Stomach (tissue), 9 donors: ENCODE results near the gene TLX3. TPM values are rescaled to one million over a fixed set of nuclear protein-coding genes. Genes with fewer than 3 reads are reported as not detected.
A peak's percentile ranks its signal among the peaks of the same experiment; 100 is the strongest.

ENCODE experiments used
- DNase-seq, 2 donors: peaks; one replicate each; pipeline versions ENCODE4 v3.0.0 to v3.0.0-alpha.2; 2013 to 2019
- H3K27ac ChIP-seq, 5 donors: fragments of 200-600 bp in 4 of 5; sonication (generic) in 4 of 5; one replicate each; pipeline ENCODE4 v1.5.1; 2013 to 2019; ENCODE audit warnings: mild to moderate bottlenecking in 1 of 5, moderate library complexity in 1 of 5
- H3K27me3 ChIP-seq, 3 donors: fragments of 200-600 bp; sonication (generic); one replicate each; pipeline ENCODE4 v1.5.1; 2017 to 2019; ENCODE audit warnings: mixed run types in 1 of 3
- H3K36me3 ChIP-seq, 4 donors: fragments of 200-600 bp; sonication (generic); 1 replicate in 3 of 4; 2 replicates in 1 of 4; pipeline ENCODE4 v1.5.1; 2016 to 2019
- H3K4me1 ChIP-seq, 4 donors: fragments of 200-600 bp; sonication (generic); one replicate each; pipeline ENCODE4 v1.5.1; 2016 to 2019
- H3K4me3 ChIP-seq, 4 donors: fragments of 200-600 bp; sonication (generic) in 3 of 4; one replicate each; pipeline ENCODE4 v1.5.1; 2016 to 2019; ENCODE audit warnings: mild to moderate bottlenecking in 1 of 4
- H3K9me3 ChIP-seq, 4 donors: fragments of 200-600 bp; sonication (generic); one replicate each; pipeline ENCODE4 v1.5.1; 2016 to 2019
- EP300 ChIP-seq: sonication (generic); formaldehyde crosslinking; IDR thresholded peaks from one replicate; pipeline ENCODE4 v1.6.1; 2017; ENCODE audit warnings: antibody characterized with exemption
- POLR2A ChIP-seq, 4 donors: fragments of 450-650 bp; IDR thresholded peaks; one replicate each; pipeline ENCODE4 v1.6.1; 2016; ENCODE audit warnings: antibody characterized with exemption in 4 of 4, control low read depth in 2 of 4, mild to moderate bottlenecking in 1 of 4, moderate library complexity in 1 of 4
- POLR2AphosphoS5 ChIP-seq, 3 donors: sonication (generic); formaldehyde crosslinking; IDR thresholded peaks; one replicate each; pipeline ENCODE4 v1.6.1; 2016; ENCODE audit warnings: antibody characterized with exemption in 3 of 3
- WGBS, 5 donors: extraction: QIAGEN DNeasy Blood & Tissue Kit in 3 of 5; methylation state at CpG; one replicate each; pipeline versions ENCODE4 v1.1.5 to v1.1.7; 2013 to 2018; 5-methylcytosine and 5-hydroxymethylcytosine counted together
- intact Hi-C: fragments of 100-400 bp; cut with DNase I; formaldehyde crosslinking; loops from one replicate; pipeline ENCODE4 v1.15.1; 2023; ENCODE audit warnings: low total_unique reads
- polyA plus RNA-seq, 3 donors: library from polyadenylated mRNA; stranded (reverse); fragments of 200-250 nt; gene quantifications; one replicate each; pipeline ENCODE4 v1.2.3, GENCODE V29; 2013
- total RNA-seq, 5 donors: library from RNA; depleted of rRNA; stranded (reverse); fragments of >200 nt; gene quantifications; one replicate each; pipeline versions ENCODE4 v1.1.0 to v1.2.3, GENCODE V29; 2014 to 2016
- TF ChIP-seq, protein P1 (sequence below), 7 experiments: fragments of 450-650 bp in 4 of 7; fragments of 200-600 bp in 3 of 7; sonication (generic) in 3 of 7; IDR thresholded peaks; one replicate each; pipeline ENCODE4 v1.5.1; 2016 to 2019; ENCODE audit warnings: antibody characterized with exemption in 7 of 7, control low read depth in 2 of 7, mild to moderate bottlenecking in 1 of 7
- donor health status: healthy with polysubstance abuse.
- donor health status: Bipolar disorder and iron deficiency.
- donor health status: healthy.

The TLX3 gene
- total and polyA plus RNA-seq, 8 donors, result not detected

DNA sequence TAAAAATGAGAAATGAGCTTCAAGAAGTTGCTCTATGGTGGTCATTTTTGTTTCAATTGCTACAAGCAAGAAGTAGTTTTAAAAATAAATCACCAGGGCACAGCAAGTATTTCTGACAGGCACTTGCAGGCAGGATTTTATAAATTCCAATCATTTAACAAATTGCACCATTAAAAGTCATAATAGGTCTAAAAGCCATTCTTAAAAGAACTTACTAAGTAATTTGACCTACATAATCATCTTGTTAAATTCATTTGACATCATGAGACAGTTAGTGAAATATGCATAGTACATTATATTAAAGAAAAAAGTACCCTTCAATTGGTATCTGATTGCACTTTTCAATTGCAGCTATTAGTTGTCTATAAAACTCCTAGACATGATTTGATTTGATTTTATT, 31.0 kb downstream of the TLX3 start:
- Histone ChIP-seq H3K27me3 (peaks cover 0 to 67% (median 12%) of the 10 kb centered on the region in 3 donors), H3K9me3 (no peaks in the 10 kb centered on the region), H3K27ac (no peak overlapping the region), H3K4me1 (peaks cover 3 to 21% (median 10%) of the 10 kb centered on the region in 4 donors), H3K4me3 (no peak overlapping the region), H3K36me3 (no peaks in the 10 kb centered on the region)
- TF ChIP-seq POLR2AphosphoS5 (IDR thresholded peaks at IDR 0.05) (no peak), EP300 (no peak), POLR2A (IDR thresholded peaks at IDR 0.05) (no peak)
- TF ChIP-seq, protein P1, sequence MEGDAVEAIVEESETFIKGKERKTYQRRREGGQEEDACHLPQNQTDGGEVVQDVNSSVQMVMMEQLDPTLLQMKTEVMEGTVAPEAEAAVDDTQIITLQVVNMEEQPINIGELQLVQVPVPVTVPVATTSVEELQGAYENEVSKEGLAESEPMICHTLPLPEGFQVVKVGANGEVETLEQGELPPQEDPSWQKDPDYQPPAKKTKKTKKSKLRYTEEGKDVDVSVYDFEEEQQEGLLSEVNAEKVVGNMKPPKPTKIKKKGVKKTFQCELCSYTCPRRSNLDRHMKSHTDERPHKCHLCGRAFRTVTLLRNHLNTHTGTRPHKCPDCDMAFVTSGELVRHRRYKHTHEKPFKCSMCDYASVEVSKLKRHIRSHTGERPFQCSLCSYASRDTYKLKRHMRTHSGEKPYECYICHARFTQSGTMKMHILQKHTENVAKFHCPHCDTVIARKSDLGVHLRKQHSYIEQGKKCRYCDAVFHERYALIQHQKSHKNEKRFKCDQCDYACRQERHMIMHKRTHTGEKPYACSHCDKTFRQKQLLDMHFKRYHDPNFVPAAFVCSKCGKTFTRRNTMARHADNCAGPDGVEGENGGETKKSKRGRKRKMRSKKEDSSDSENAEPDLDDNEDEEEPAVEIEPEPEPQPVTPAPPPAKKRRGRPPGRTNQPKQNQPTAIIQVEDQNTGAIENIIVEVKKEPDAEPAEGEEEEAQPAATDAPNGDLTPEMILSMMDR (IDR thresholded peaks at IDR 0.05), result no peak
- intact Hi-C loops, result no loop called here
- no peak for DNase-seq

- no peak for DNase-seq
- intact Hi-C loops, result no loop called here
- Histone ChIP-seq H3K4me3 (no peak overlapping the region), H3K4me1 (peaks cover 3 to 21% (median 10%) of the 10 kb centered on the region in 4 donors), H3K9me3 (no peaks in the 10 kb centered on the region), H3K27me3 (peaks cover 0 to 62% (median 9%) of the 10 kb centered on the region in 3 donors), H3K36me3 (no peaks in the 10 kb centered on the region), H3K27ac (no peak overlapping the region)
- WGBS, 5 donors, result 24 to 48% (median 40%) methylated on average over 6 of the region's 6 CpGs
- no peak for TF ChIP-seq POLR2AphosphoS5 (IDR thresholded peaks at IDR 0.05)
- TF ChIP-seq EP300, result no peak
- no peak for TF ChIP-seq POLR2A (IDR thresholded peaks at IDR 0.05)
- TF ChIP-seq, protein P1 (IDR thresholded peaks at IDR 0.05), result no peak
Observed at GRCh38 chr5:171340491-171340890, 31.4 kb downstream of the TLX3 start.

DNA sequence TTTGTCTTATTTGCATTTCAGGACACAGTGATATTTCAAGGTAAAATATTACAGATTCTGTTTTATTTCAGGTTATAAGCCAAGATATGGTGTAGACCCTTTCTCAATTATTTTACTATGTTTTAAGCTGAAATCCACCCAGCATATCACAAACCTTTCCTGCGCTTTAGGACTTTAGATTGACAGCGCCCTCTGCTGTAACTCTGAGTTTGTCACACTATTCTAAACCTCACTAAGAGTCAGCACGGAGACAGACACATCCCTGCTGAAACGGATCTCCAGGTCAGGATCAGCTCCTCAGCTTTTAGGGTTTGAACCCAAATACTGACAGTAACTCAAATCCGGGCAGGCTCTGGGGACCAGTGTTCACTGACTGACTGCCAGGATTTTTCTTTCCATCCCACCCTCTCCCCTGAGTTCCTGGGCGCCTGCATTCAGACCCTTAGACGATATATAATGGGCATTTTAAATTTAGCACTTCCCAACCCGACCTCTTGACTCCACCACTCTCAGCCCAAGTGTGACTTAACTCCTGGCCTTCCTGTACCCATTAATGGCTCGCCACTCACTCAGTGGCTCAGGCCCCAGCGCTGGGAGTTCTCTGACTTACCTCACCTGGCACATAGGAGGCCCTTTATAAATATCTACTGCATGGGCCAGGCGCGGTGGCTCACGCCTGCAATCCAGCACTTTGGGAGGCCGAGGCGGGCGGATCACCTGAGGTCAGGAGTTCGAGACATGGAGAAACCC, 33.5 kb downstream of the TLX3 start:
- intact Hi-C loops, result no loop called here
- Histone ChIP-seq H3K4me1 (peaks cover 0 to 9% (median 4%) of the 10 kb centered on the region in 4 donors), H3K4me3 (no peak overlapping the region), H3K27ac (no peak overlapping the region), H3K27me3 (peaks cover 0 to 42% (median 0%) of the 10 kb centered on the region in 3 donors), H3K36me3 (no peaks in the 10 kb centered on the region), H3K9me3 (no peaks in the 10 kb centered on the region)
- TF ChIP-seq, protein P1 (IDR thresholded peaks at IDR 0.05), result peak in 5 of 7 experiments; percentile 32 to 45 (median 35)
- TF ChIP-seq EP300 (no peak), POLR2A (IDR thresholded peaks at IDR 0.05) (no peak)
- DNase-seq, result peak; percentile 40 to 81
- 51 to 60% (median 55%) methylated on average over 17 of the region's 17 CpGs for WGBS, 5 donors

DNA sequence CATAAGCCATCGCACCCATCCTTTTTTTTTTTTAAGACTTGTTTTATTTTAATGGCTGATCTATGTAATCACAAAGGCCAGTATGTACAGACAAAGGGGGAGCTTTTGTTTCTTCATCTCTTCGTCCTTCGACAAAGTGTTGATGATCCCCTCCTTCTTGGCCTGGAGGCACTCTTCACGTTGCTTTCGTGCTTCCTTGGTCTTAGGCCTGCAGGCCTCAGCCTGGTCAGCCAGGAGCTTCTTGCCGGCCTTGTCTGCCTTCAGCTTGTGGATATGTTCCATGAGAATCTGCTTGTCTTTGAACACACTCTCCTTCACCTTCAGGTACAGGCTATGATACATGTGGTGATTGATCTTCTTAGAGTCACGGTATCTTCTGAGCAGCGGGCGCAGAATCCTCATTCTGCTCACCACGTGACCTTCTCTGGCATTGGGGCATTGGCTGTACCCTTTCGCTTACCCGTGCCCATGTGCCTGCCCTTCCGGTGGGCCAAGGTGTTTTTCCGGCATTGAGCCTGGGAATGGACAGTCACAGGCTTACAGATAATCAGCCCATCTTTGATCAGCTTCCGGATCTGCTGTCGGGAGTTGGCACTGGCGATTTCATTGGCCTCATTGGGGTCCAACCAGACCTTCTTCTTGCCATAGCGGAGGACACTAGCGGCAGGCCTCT, 36.0 kb downstream of the TLX3 start:
- intact Hi-C loops, result no loop called here
- Histone ChIP-seq H3K4me1 (peaks cover 0 to 8% (median 4%) of the 10 kb centered on the region in 4 donors), H3K9me3 (no peaks in the 10 kb centered on the region), H3K27ac (no peak overlapping the region), H3K27me3 (peaks cover 0 to 24% (median 0%) of the 10 kb centered on the region in 3 donors), H3K4me3 (no peak overlapping the region), H3K36me3 (no peaks in the 10 kb centered on the region)
- TF ChIP-seq EP300 (no peak), POLR2A (IDR thresholded peaks at IDR 0.05) (no peak), POLR2AphosphoS5 (IDR thresholded peaks at IDR 0.05) (no peak)
- TF ChIP-seq, protein P1 (IDR thresholded peaks at IDR 0.05), result no peak
- 89 to 98% (median 95%) methylated on average over 19 of the region's 19 CpGs for WGBS, 5 donors
- DNase-seq, result no peak
